Activated T-cell treated with anti-CD3 and anti-CD28 coated beads, Interleukin-2, amount 50 U/mL, for 72 hours (primary cell): ENCODE results near the gene SPOCK2. TPM values are rescaled to one million over a fixed set of nuclear protein-coding genes. Genes with fewer than 3 reads are reported as not detected.

Experiments
- ATAC-seq, 2 donors: fragments of 150-1000 bp; cut with Tn5 transposase; replicated peaks in 1 of 2; 2 replicates each; pipeline ENCODE4 v1.10.0; 2021; ENCODE audit warnings: moderate library complexity in 2 of 2, mild to moderate bottlenecking in 1 of 2
- DNase-seq, 2 donors: peaks; one replicate each; pipeline ENCODE4 v3.0.0; 2021 to 2022; ENCODE audit warnings: mixed read lengths in 1 of 2
- H3K27ac Mint-ChIP-seq: one replicate; pipeline ENCODE4 v1.8.0; 2022; ENCODE audit warnings: mild to moderate bottlenecking, moderate library complexity, mixed read lengths
- H3K27me3 Mint-ChIP-seq: one replicate; pipeline ENCODE4 v1.8.0; 2022; ENCODE audit warnings: low read depth, mixed read lengths
- H3K36me3 Mint-ChIP-seq, 2 donors: one replicate each; pipeline ENCODE4 v1.8.0; 2022; ENCODE audit warnings: mixed read lengths in 2 of 2, mild to moderate bottlenecking in 1 of 2; ENCODE audit not compliant: insufficient read depth in 2 of 2
- H3K4me1 Mint-ChIP-seq: one replicate; pipeline ENCODE4 v1.8.0; 2022; ENCODE audit warnings: low read depth, mixed read lengths
- H3K4me3 Mint-ChIP-seq, 2 donors: one replicate each; pipeline ENCODE4 v1.8.0; 2022; ENCODE audit warnings: mild to moderate bottlenecking in 2 of 2, mixed read lengths in 2 of 2, moderate library complexity in 2 of 2
- H3K9me3 Mint-ChIP-seq, 2 donors: one replicate each; pipeline ENCODE4 v1.8.0; 2022; ENCODE audit warnings: mixed read lengths in 2 of 2
- total RNA-seq, 2 donors: library from RNA; stranded (reverse); gene quantifications; one replicate each; pipeline ENCODE4 v1.2.3, GENCODE V29; 2022

SPOCK2 gene
- total RNA-seq, 2 donors from 2014 or later = 253 to 291 TPM

- no peak for ATAC-seq
- Mint-ChIP-seq H3K9me3 (no peaks in the 10 kb centered on the region), H3K27me3 (no peaks in the 10 kb centered on the region), H3K4me1 (peaks cover 87% of the 10 kb centered on the region), H3K27ac (no peak overlapping the region), H3K36me3 (peaks cover 12 to 23% of the 10 kb centered on the region in 2 donors), H3K4me3 (no peak overlapping the region)
- DNase-seq = no peak
Measured at GRCh38 chr10:72105098-72105475, 16.7 kb upstream of the SPOCK2 start.

- Mint-ChIP-seq H3K27me3 (no peaks in the 10 kb centered on the region), H3K27ac (peak overlapping the region; percentile 39), H3K4me1 (peaks cover 82% of the 10 kb centered on the region), H3K4me3 (no peak overlapping the region), H3K36me3 (peaks cover 12 to 22% of the 10 kb centered on the region in 2 donors), H3K9me3 (no peaks in the 10 kb centered on the region)
- ATAC-seq = no peak
- no peak for DNase-seq
Measured at GRCh38 chr10:72104472-72105097, 16.2 kb upstream of the SPOCK2 start.

- no peaks in the 10 kb centered on the region for H3K27me3 Mint-ChIP-seq
Measured at GRCh38 chr10:72099600-72099921, 11.2 kb upstream of the SPOCK2 start.

GRCh38 chr10:72098836-72099599, 10.7 kb upstream of the SPOCK2 start:
- peak overlapping the region; percentile 32 for H3K27ac Mint-ChIP-seq
- peaks cover 80% of the 10 kb centered on the region for H3K4me1 Mint-ChIP-seq
- no peaks in the 10 kb centered on the region for H3K9me3 Mint-ChIP-seq
- H3K36me3 Mint-ChIP-seq = peaks cover 18 to 32% of the 10 kb centered on the region in 2 donors
- DNase-seq = no peak
- ATAC-seq = no peak
- H3K4me3 Mint-ChIP-seq = no peak overlapping the region
- no peaks in the 10 kb centered on the region for H3K27me3 Mint-ChIP-seq

More at GRCh38 chr10:72099600-72099921, 11.2 kb upstream of the SPOCK2 start:
- peaks cover 80% of the 10 kb centered on the region for H3K4me1 Mint-ChIP-seq
- no peak overlapping the region for H3K4me3 Mint-ChIP-seq
- ATAC-seq (no peak), DNase-seq (no peak)
- H3K27ac Mint-ChIP-seq = no peak overlapping the region
- H3K9me3 Mint-ChIP-seq = no peaks in the 10 kb centered on the region
- peaks cover 17 to 32% of the 10 kb centered on the region in 2 donors for H3K36me3 Mint-ChIP-seq

- H3K4me3 Mint-ChIP-seq = no peak overlapping the region
- H3K36me3 Mint-ChIP-seq = peaks cover 15 to 29% of the 10 kb centered on the region in 2 donors
- H3K4me1 Mint-ChIP-seq = peaks cover 78% of the 10 kb centered on the region
- no peak for DNase-seq
- no peaks in the 10 kb centered on the region for H3K9me3 Mint-ChIP-seq
- no peak overlapping the region for H3K27ac Mint-ChIP-seq
- no peaks in the 10 kb centered on the region for H3K27me3 Mint-ChIP-seq
- no peak for ATAC-seq
Measured at GRCh38 chr10:72098301-72098835, 10.0 kb upstream of the SPOCK2 start.

- peak; percentile 77 to 80 for ATAC-seq
- Mint-ChIP-seq H3K27me3 (no peaks in the 10 kb centered on the region), H3K9me3 (no peaks in the 10 kb centered on the region), H3K27ac (peak overlapping the region; percentile 48), H3K4me3 (peak overlapping the region; percentile 36 to 86), H3K4me1 (peaks cover 80% of the 10 kb centered on the region), H3K36me3 (peaks cover 15 to 27% of the 10 kb centered on the region in 2 donors)
- peak; percentile 36 to 47 for DNase-seq
Measured at GRCh38 chr10:72097448-72098300, 9.3 kb upstream of the SPOCK2 start.

GRCh38 chr10:72096115-72097000, 8.0 kb upstream of the SPOCK2 start:
- ATAC-seq (peak; percentile 19 to 45), DNase-seq (peak; percentile 48 to 49)
- Mint-ChIP-seq H3K9me3 (no peaks in the 10 kb centered on the region), H3K36me3 (peaks cover 9 to 14% of the 10 kb centered on the region in 2 donors), H3K27me3 (no peaks in the 10 kb centered on the region), H3K4me1 (peaks cover 72% of the 10 kb centered on the region), H3K27ac (peak overlapping the region; percentile 58), H3K4me3 (peak overlapping the region; percentile 36 to 86)

GRCh38 chr10:72095195-72095594, 6.8 kb upstream of the SPOCK2 start:
- Mint-ChIP-seq H3K4me1 (peaks cover 72% of the 10 kb centered on the region), H3K27ac (peak overlapping the region; percentile 93), H3K9me3 (no peaks in the 10 kb centered on the region), H3K27me3 (no peaks in the 10 kb centered on the region), H3K36me3 (peaks cover 6 to 14% of the 10 kb centered on the region in 2 donors), H3K4me3 (peak overlapping the region; percentile 36 to 86)
- ATAC-seq (peak; percentile 49 to 52), DNase-seq (no peak)

- Mint-ChIP-seq H3K36me3 (peaks cover 6 to 14% of the 10 kb centered on the region in 2 donors), H3K4me1 (peaks cover 78% of the 10 kb centered on the region), H3K27ac (peak overlapping the region; percentile 31), H3K9me3 (no peaks in the 10 kb centered on the region), H3K4me3 (peak overlapping the region; percentile 58 to 73), H3K27me3 (no peaks in the 10 kb centered on the region)
- ATAC-seq = no peak
- no peak for DNase-seq
Measured at GRCh38 chr10:72094574-72094973, 6.2 kb upstream of the SPOCK2 start.

- Mint-ChIP-seq H3K27me3 (no peaks in the 10 kb centered on the region), H3K9me3 (no peaks in the 10 kb centered on the region), H3K27ac (no peak overlapping the region), H3K4me3 (no peak overlapping the region), H3K36me3 (peaks cover 6 to 12% of the 10 kb centered on the region in 2 donors), H3K4me1 (peaks cover 74% of the 10 kb centered on the region)
- DNase-seq (no peak), ATAC-seq (no peak)
Measured at GRCh38 chr10:72093450-72093849, 5.1 kb upstream of the SPOCK2 start.

- peaks cover 74% of the 10 kb centered on the region for H3K4me1 Mint-ChIP-seq
- peak; percentile 15 to 19 for ATAC-seq
- no peak overlapping the region for H3K4me3 Mint-ChIP-seq
- DNase-seq = no peak
- no peak overlapping the region for H3K27ac Mint-ChIP-seq
- H3K9me3 Mint-ChIP-seq = no peaks in the 10 kb centered on the region
- H3K27me3 Mint-ChIP-seq = no peaks in the 10 kb centered on the region
- H3K36me3 Mint-ChIP-seq = peaks cover 9 to 15% of the 10 kb centered on the region in 2 donors
Measured at GRCh38 chr10:72092987-72093386, 4.6 kb upstream of the SPOCK2 start.
